PC-3 (cell line): ENCODE results near the gene PLA2G4C. TPM values are rescaled to one million over a fixed set of nuclear protein-coding genes. Genes with fewer than 3 reads are reported as not detected.

Source experiments
- ATAC-seq: fragments of 200-7000 bp; cut with Tn5 transposase; 2 replicates; pipeline ENCODE4 v1.9.1; 2020; ENCODE audit warnings: mild to moderate bottlenecking, moderate library complexity
- BruUV-seq: library from RNA; stranded (reverse); fragments of 400-500 nt; replicated peaks from 2 replicates; lab custom pipeline; 2021; lab: Mats Ljungman, UMichigan
- CTCF ChIA-PET: fragments of 300-600 bp; sonication (Branson Sonifier 250); formaldehyde crosslinking; loops from one replicate; lab custom pipeline; 2022; ENCODE audit warnings: antibody characterized with exemption; lab: Charles Lee
- POLR2A ChIA-PET: fragments of 300-600 bp; sonication (Branson Sonifier 250); formaldehyde crosslinking; loops from one replicate; lab custom pipeline; 2022; ENCODE audit warnings: antibody characterized with exemption; ENCODE audit not compliant: unreplicated experiment; lab: Charles Lee
- DNase-seq: peaks from one replicate; pipeline ENCODE4 v3.0.0-alpha.2; 2015
- H2AFZ ChIP-seq: fragments of 300-600 bp; sonication (generic); 2 replicates; pipeline ENCODE4 v1.6.0; 2016; ENCODE audit warnings: antibody characterized with exemption, low read length
- H3F3A ChIP-seq: fragments of 300-600 bp; sonication (generic); one replicate; pipeline ENCODE4 v1.6.0; 2017; ENCODE audit warnings: antibody characterized with exemption, low read length, control low read depth, mild to moderate bottlenecking; ENCODE audit not compliant: unreplicated experiment
- H3K27ac ChIP-seq: fragments of 300-600 bp; sonication (generic); 2 replicates; pipeline ENCODE4 v1.5.1; 2016; ENCODE audit warnings: mild to moderate bottlenecking, low read length
- H3K27me3 ChIP-seq: fragments of 300-600 bp; sonication (generic); 2 replicates; pipeline ENCODE4 v1.6.1; 2016; ENCODE audit warnings: low read length, mixed read lengths
- H3K36me3 ChIP-seq: fragments of 300-600 bp; sonication (generic); 2 replicates; pipeline ENCODE4 v1.6.1; 2016; ENCODE audit warnings: low read depth, mixed run types, low read length, mixed read lengths
- H3K4me1 ChIP-seq: fragments of 300-600 bp; sonication (generic); 2 replicates; pipeline ENCODE4 v1.5.1; 2016; ENCODE audit warnings: low read length; ENCODE audit not compliant: insufficient read depth
- H3K4me2 ChIP-seq: fragments of 300-600 bp; sonication (generic); 2 replicates; pipeline ENCODE4 v1.6.0; 2016; ENCODE audit warnings: low read length
- H3K4me3 ChIP-seq: fragments of 300-600 bp; sonication (generic); 2 replicates; pipeline ENCODE4 v1.5.1; 2016; ENCODE audit warnings: mild to moderate bottlenecking, low read length, mixed read lengths
- H3K79me2 ChIP-seq: fragments of 300-600 bp; sonication (generic); 2 replicates; pipeline ENCODE4 v1.6.1; 2017; ENCODE audit warnings: low read length, mixed read lengths
- H3K9ac ChIP-seq: fragments of 300-600 bp; sonication (generic); 2 replicates; pipeline ENCODE4 v1.6.0; 2016; ENCODE audit warnings: mild to moderate bottlenecking, low read length
- H3K9me2 ChIP-seq: fragments of 300-600 bp; sonication (generic); replicated peaks from 2 replicates; pipeline ENCODE4 v1.6.1; 2016; ENCODE audit warnings: mixed run types, low read length, mixed read lengths
- H3K9me3 ChIP-seq: fragments of 300-600 bp; sonication (generic); 2 replicates; pipeline ENCODE4 v1.6.1; 2016; ENCODE audit warnings: low read length, mixed read lengths
- H4K20me1 ChIP-seq: fragments of 300-600 bp; sonication (generic); 2 replicates; pipeline ENCODE4 v1.6.1; 2016; ENCODE audit warnings: low read length, mixed read lengths
- CTCF ChIP-seq: fragments of 300-600 bp; sonication (generic); conservative IDR thresholded peaks from 2 replicates; pipeline ENCODE4 v1.5.1; 2017; ENCODE audit warnings: antibody characterized with exemption, low read depth, mild to moderate bottlenecking, low read length
- EZH2 ChIP-seq: fragments of 300-600 bp; sonication (generic); IDR thresholded peaks from one replicate; pipeline ENCODE4 v1.6.1; 2017; ENCODE audit warnings: antibody characterized with exemption, mild to moderate bottlenecking, low read length; ENCODE audit not compliant: unreplicated experiment
- EZH2phosphoT487 ChIP-seq: fragments of 300-600 bp; sonication (generic); IDR thresholded peaks from 2 replicates; pipeline ENCODE4 v1.6.1; 2018; ENCODE audit warnings: mild to moderate bottlenecking, antibody characterized with exemption, low read length, borderline replicate concordance
- intact Hi-C: fragments of 100-400 bp; cut with micrococcal nuclease; formaldehyde crosslinking; loops from 2 replicates; pipeline ENCODE4 v1.9.0; 2023
- total RNA-seq: library from RNA; depleted of rRNA; stranded (reverse); fragments of >200 nt; gene quantifications from 2 replicates; pipeline ENCODE4 v1.2.3, GENCODE V29; 2014

The PLA2G4C gene
- total RNA-seq, 1 experiment from 2014 or later: 2.6 TPM

GRCh38 chr19:48069435-48069834, 41.2 kb downstream of the PLA2G4C start:
- Histone ChIP-seq H3F3A (no peaks in the 10 kb centered on the region), H3K9ac (no peak overlapping the region), H3K79me2 (no peaks in the 10 kb centered on the region), H3K4me2 (no peak overlapping the region), H3K36me3 (no peaks in the 10 kb centered on the region), H4K20me1 (no peaks in the 10 kb centered on the region), H3K4me1 (no peaks in the 10 kb centered on the region), H3K4me3 (no peak overlapping the region), H3K27me3 (no peaks in the 10 kb centered on the region), H3K9me2 (no peaks in the 10 kb centered on the region), H2AFZ (no peak overlapping the region), H3K27ac (no peak overlapping the region), H3K9me3 (no peaks in the 10 kb centered on the region)
- intact Hi-C loops: no loop called here
- no TSS peak for BruUV-seq
- no peak for DNase-seq
- CTCF ChIA-PET: no interaction called here
- ATAC-seq: no peak
- TF ChIP-seq CTCF (no peak), EZH2phosphoT487 (no peak), EZH2 (no peak)
- POLR2A ChIA-PET: no interaction called here

GRCh38 chr19:48064509-48064908, 46.1 kb downstream of the PLA2G4C start:
- no TSS peak for BruUV-seq
- ATAC-seq: no peak

More at GRCh38 chr19:48064509-48064908, 46.1 kb downstream of the PLA2G4C start:
- Histone ChIP-seq H3K79me2 (no peaks in the 10 kb centered on the region), H3F3A (no peaks in the 10 kb centered on the region), H3K9me2 (no peaks in the 10 kb centered on the region), H3K9me3 (no peaks in the 10 kb centered on the region), H3K27ac (no peak overlapping the region), H3K9ac (no peak overlapping the region), H2AFZ (no peak overlapping the region), H3K4me2 (no peak overlapping the region), H3K27me3 (peaks cover 23% of the 10 kb centered on the region), H3K4me3 (no peak overlapping the region), H3K36me3 (no peaks in the 10 kb centered on the region), H4K20me1 (no peaks in the 10 kb centered on the region), H3K4me1 (no peaks in the 10 kb centered on the region)
- intact Hi-C loops: no loop called here
- TF ChIP-seq EZH2 (no peak), CTCF (no peak), EZH2phosphoT487 (no peak)
- ChIA-PET POLR2A (no interaction called here), CTCF (no interaction called here)
- DNase-seq: no peak
